ENCODE results near the gene EFNA2. TPM values are rescaled to one million over a fixed set of nuclear protein-coding genes. Genes with fewer than 3 reads are reported as not detected.

The EFNA2 gene
- total and polyA plus RNA-seq, 2 of the 4 experiments (the other 2 are of a cell fraction), result not detected

GRCh38 chr19:1294688-1295087, 9.0 kb downstream of the EFNA2 start:
- no peak overlapping the region for H3K18ac ChIP-seq (ENCODE audit: low read depth, low read length)
- intact Hi-C loops (cut with micrococcal nuclease), result no loop called here
- no peak overlapping the region for H3K4me3 ChIP-seq (ENCODE audit: insufficient read depth, low read depth, low read length)
- H3K9me1 ChIP-seq (ENCODE audit: insufficient read depth, low read length), result no peaks in the 10 kb centered on the region
- 78% methylated on average over 10 of the region's 14 CpGs; no CpG with 5 or more reads in 1 of the 2 experiments for WGBS, 2 experiments (ENCODE audit: extremely low coverage in 2 of 2, insufficient read length in 1 of 2)
- no peak overlapping the region for H4K5ac ChIP-seq (ENCODE audit: low read depth, low read length)
- no peak overlapping the region for H2BK5ac ChIP-seq (ENCODE audit: low read depth, low read length, poor library complexity, severe bottlenecking)
- H3K27ac ChIP-seq (ENCODE audit: insufficient read depth, low read length), result no peak overlapping the region
- DNase-seq, result no peak
- H4K91ac ChIP-seq (ENCODE audit: insufficient read depth, low read depth, low read length), result no peak overlapping the region
- no peak overlapping the region for H3K23ac ChIP-seq (ENCODE audit: low read depth, low read length)
- H3K14ac ChIP-seq (replicated peaks; ENCODE audit: low read depth, low read length), result no peak overlapping the region
- ChIA-PET CTCF (no interaction called here), POLR2A (ENCODE audit: unreplicated experiment) (no interaction called here)
- BruUV-seq (replicated peaks), result no TSS peak
- in situ Hi-C loops (cut with MboI; ENCODE audit: low sequenced_read_pairs), result no loop called here
- no peak overlapping the region for H2AK9ac ChIP-seq (replicated peaks; ENCODE audit: low read depth, low read length, poor library complexity)
- H3K4me2 ChIP-seq (ENCODE audit: low read depth, low read length), result no peak overlapping the region
- H2AK5ac ChIP-seq (ENCODE audit: low read depth, low read length), result no peak overlapping the region
- no peak overlapping the region for H2BK15ac ChIP-seq (ENCODE audit: low read depth, low read length)
- H3K27me3 ChIP-seq (ENCODE audit: control insufficient read depth, insufficient read depth, low read length), result peaks cover 19% of the 10 kb centered on the region; the same call in 1 of the 2 replicates
- no peaks in the 10 kb centered on the region for H3K36me3 ChIP-seq (ENCODE audit: control insufficient read depth, insufficient read depth, low read length)
- peaks cover 3% of the 10 kb centered on the region; the same call in 1 of the 2 replicates for H3K4me1 ChIP-seq (ENCODE audit: control insufficient read depth, insufficient read depth, low read length)
- no peak for ATAC-seq (ENCODE audit: low read depth)
- H3K9ac ChIP-seq (ENCODE audit: low read depth, low read length), result no peak overlapping the region
- no peak overlapping the region for H2BK120ac ChIP-seq (ENCODE audit: low read depth, low read length)
- H3K4ac ChIP-seq (ENCODE audit: low read depth, low read length), result no peak overlapping the region
- dilution Hi-C loops (cut with HindIII; ENCODE audit: low sequenced_read_pairs, unreplicated experiment), result no loop called here
- H4K20me1 ChIP-seq (ENCODE audit: insufficient read depth, low read length), result no peaks in the 10 kb centered on the region
- H4K8ac ChIP-seq (ENCODE audit: low read depth in 2 of 2, low read length in 2 of 2), result no peak overlapping the region
- no peaks in the 10 kb centered on the region for H3K9me3 ChIP-seq (ENCODE audit: control insufficient read depth, insufficient read depth, low read length)
- H2BK20ac ChIP-seq (ENCODE audit: low read depth, low read length), result no peak overlapping the region
- no peaks in the 10 kb centered on the region for H3K79me1 ChIP-seq (ENCODE audit: low read depth in 1 of 2, low read length in 2 of 2)
- no peak overlapping the region for H2AFZ ChIP-seq (replicated peaks; ENCODE audit: low read length, poor library complexity)
- no peak overlapping the region for H3K56ac ChIP-seq (ENCODE audit: extremely low read depth, insufficient read depth, low read length)
- TF ChIP-seq NFE2L2 (IDR thresholded peaks at IDR 0.05; ENCODE audit: low read depth, low read length) (no peak), MXI1 (IDR thresholded peaks at IDR 0.05; ENCODE audit: borderline replicate concordance, low read depth, low read length) (no peak), ELK1 (IDR thresholded peaks at IDR 0.05; ENCODE audit: borderline replicate concordance, low read depth, low read length) (no peak), CEBPB (IDR thresholded peaks at IDR 0.05; ENCODE audit: low read depth, low read length) (no peak), CHD1 (IDR thresholded peaks at IDR 0.05; ENCODE audit: low read depth, low read length) (no peak), USF2 (IDR thresholded peaks at IDR 0.05; ENCODE audit: low read depth, low read length) (no peak), BHLHE40 (IDR thresholded peaks at IDR 0.05; ENCODE audit: low read depth, low read length) (no peak), RCOR1 (IDR thresholded peaks at IDR 0.05; ENCODE audit: insufficient replicate concordance, low read length) (no peak), POLR2A (IDR thresholded peaks at IDR 0.05; ENCODE audit: low read depth, low read length) (no peak), MAFK (IDR thresholded peaks at IDR 0.05; ENCODE audit: low read depth, low read length) (no peak), CTCF (conservative IDR thresholded peaks at IDR 0.05; ENCODE audit: low read depth, low read length) (no peak)

Data from IMR-90 (cell line).